MM.1S (cell line): ENCODE measurements around the gene JSRP1.

ENCODE experiments used
- CTCF ChIP-seq: fragments of 300-600 bp; sonication (generic); IDR thresholded peaks from 2 replicates; pipeline ENCODE4 v1.5.1; 2016; ENCODE audit warnings: antibody characterized with exemption, low read length, mixed read lengths
- EZH2 ChIP-seq: fragments of 300-600 bp; sonication (generic); optimal IDR thresholded peaks from 2 replicates; pipeline ENCODE3; 2017; ENCODE audit warnings: low read depth, mild to moderate bottlenecking, antibody characterized with exemption, low read length, mixed read lengths
- EZH2phosphoT487 ChIP-seq: fragments of 300-600 bp; sonication (generic); IDR thresholded peaks from 2 replicates; pipeline ENCODE4 v1.6.1; 2018; ENCODE audit warnings: antibody characterized with exemption, low read length

- TF ChIP-seq CTCF = no peak
- TF ChIP-seq EZH2 = no peak
- no peak for TF ChIP-seq EZH2phosphoT487
These were observed 20.2 kb downstream of the JSRP1 start for GRCh38 chr19:2236064-2236313.
